Fibroblast of skin of abdomen (primary cell): ENCODE results near the gene TEX12.

Experiments
- DNase-seq: peaks from one replicate; pipeline ENCODE4 v3.0.0-alpha.2; 2013

TEX12 gene

GRCh38 chr11:112213753-112214152 is 46.6 kb downstream of the TEX12 start:
- DNase-seq = no peak

GRCh38 chr11:112215621-112216020 is 48.4 kb downstream of the TEX12 start:
- DNase-seq = no peak

DNA sequence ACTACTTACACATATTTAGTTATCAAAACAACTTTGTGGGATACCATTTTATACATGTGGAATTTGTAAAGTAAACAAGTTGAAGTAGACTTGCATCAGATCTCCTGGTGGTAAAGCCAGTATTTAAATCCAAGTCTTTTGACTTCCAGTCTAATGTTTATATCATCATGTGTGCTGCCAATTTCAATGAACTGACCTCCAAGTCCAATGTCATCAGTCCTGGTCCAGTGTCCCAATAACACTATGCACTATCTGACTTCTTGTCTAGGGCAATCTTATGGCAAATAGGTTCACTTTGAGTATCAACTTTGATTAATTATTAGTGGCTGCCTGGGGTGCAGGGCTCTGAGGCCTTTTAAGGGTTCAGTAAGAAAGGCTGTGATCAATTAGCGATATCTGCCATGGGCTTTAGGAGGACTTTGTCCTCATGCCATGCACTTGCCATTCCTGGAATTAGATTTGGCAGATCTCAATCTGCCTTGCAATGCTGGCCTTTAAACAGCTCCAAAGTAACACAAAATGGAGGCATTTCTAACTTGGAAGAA is 49.5 kb downstream of the TEX12 start:
- DNase-seq = peak; percentile 26

- peak; percentile 71 for DNase-seq
These were observed 52.5 kb downstream of the TEX12 start for GRCh38 chr11:112219476-112220232.

- no peak for DNase-seq
These were observed 54.2 kb downstream of the TEX12 start for GRCh38 chr11:112221274-112221835.
